Stomach (tissue), 4 donors: ENCODE results near the gene PCK2.

Experiments
- EP300 ChIP-seq: sonication (generic); formaldehyde crosslinking; IDR thresholded peaks from one replicate; pipeline ENCODE4 v1.6.1; 2017; ENCODE audit warnings: antibody characterized with exemption
- POLR2A ChIP-seq, 4 donors: fragments of 450-650 bp; IDR thresholded peaks; one replicate each; pipeline ENCODE4 v1.6.1; 2016; ENCODE audit warnings: antibody characterized with exemption in 4 of 4, control low read depth in 2 of 4, mild to moderate bottlenecking in 1 of 4, moderate library complexity in 1 of 4
- POLR2AphosphoS5 ChIP-seq, 3 donors: sonication (generic); formaldehyde crosslinking; IDR thresholded peaks; one replicate each; pipeline ENCODE4 v1.6.1; 2016; ENCODE audit warnings: antibody characterized with exemption in 3 of 3
- TF ChIP-seq, protein P1 (sequence below), 7 experiments: fragments of 450-650 bp in 4 of 7; fragments of 200-600 bp in 3 of 7; sonication (generic) in 3 of 7; IDR thresholded peaks; one replicate each; pipeline ENCODE4 v1.5.1; 2016 to 2019; ENCODE audit warnings: antibody characterized with exemption in 7 of 7, control low read depth in 2 of 7, mild to moderate bottlenecking in 1 of 7

DNA sequence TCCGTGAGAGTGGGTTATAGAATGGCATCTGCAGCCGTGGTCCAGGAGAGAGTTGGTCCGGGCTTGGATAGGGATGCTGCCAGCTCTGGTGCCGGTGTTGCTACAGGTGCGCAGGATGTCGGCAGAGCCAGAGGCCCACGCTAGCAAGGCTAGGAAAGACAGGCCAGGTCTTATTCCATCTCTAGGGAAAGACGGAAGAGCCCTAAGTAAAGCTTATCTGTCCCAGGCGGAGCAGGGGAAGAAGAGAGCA is 41.4 kb downstream of the PCK2 start:
- TF ChIP-seq POLR2AphosphoS5 (IDR thresholded peaks at IDR 0.05) (no peak), POLR2A (IDR thresholded peaks at IDR 0.05) (no peak), EP300 (no peak)
- TF ChIP-seq, protein P1, sequence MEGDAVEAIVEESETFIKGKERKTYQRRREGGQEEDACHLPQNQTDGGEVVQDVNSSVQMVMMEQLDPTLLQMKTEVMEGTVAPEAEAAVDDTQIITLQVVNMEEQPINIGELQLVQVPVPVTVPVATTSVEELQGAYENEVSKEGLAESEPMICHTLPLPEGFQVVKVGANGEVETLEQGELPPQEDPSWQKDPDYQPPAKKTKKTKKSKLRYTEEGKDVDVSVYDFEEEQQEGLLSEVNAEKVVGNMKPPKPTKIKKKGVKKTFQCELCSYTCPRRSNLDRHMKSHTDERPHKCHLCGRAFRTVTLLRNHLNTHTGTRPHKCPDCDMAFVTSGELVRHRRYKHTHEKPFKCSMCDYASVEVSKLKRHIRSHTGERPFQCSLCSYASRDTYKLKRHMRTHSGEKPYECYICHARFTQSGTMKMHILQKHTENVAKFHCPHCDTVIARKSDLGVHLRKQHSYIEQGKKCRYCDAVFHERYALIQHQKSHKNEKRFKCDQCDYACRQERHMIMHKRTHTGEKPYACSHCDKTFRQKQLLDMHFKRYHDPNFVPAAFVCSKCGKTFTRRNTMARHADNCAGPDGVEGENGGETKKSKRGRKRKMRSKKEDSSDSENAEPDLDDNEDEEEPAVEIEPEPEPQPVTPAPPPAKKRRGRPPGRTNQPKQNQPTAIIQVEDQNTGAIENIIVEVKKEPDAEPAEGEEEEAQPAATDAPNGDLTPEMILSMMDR (IDR thresholded peaks at IDR 0.05): no peak
